Keratinocyte (primary cell): ENCODE results near the gene ZNF594.
"Not testable (repeated sequence)": the region's sequence is repeated elsewhere in the genome, so short reads cannot be mapped to it uniquely, and the experiment has no call there.

ENCODE experiments used
- EZH2 ChIP-seq: IDR thresholded peaks from one replicate; pipeline ENCODE4 v1.6.1; 2012; ENCODE audit warnings: inconsistent platforms, mild to moderate bottlenecking, low read length, moderate library complexity
- TF ChIP-seq, protein P1 (sequence below), 3 experiments: IDR thresholded peaks in 1 of 3; conservative IDR thresholded peaks in 1 of 3; optimal IDR thresholded peaks in 1 of 3; 2 replicates in 2 of 3; 3 replicates in 1 of 3; pipeline versions ENCODE3 to v1.5.1; 2011; ENCODE audit warnings: low read length in 3 of 3, mild to moderate bottlenecking in 3 of 3, moderate library complexity in 2 of 3, control low read depth in 1 of 3, inconsistent platforms in 1 of 3; ENCODE audit not compliant: insufficient read depth in 2 of 3; ENCODE audit errors: extremely low read depth in 1 of 3

DNA sequence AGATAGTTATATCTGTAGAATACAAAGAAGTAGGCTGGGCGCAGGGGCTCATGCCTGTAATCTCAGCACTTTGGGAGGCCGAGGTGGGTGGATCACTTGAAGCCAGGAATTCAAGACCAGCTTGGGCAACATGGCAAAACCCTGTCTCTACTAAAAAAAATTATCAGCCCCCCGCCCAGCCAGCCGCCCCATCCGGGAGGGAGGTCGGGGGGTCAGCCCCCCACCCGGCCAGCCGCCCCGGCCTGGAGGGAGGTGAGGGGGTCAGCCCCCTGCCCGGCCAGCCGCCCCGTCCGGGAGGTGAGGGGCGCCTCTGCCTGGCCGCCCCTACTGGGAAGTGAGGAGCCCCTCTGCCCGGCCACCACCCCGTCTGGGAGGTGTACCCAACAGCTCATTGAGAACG lies 48.8 kb downstream of the ZNF594 start:
- TF ChIP-seq, protein P1, sequence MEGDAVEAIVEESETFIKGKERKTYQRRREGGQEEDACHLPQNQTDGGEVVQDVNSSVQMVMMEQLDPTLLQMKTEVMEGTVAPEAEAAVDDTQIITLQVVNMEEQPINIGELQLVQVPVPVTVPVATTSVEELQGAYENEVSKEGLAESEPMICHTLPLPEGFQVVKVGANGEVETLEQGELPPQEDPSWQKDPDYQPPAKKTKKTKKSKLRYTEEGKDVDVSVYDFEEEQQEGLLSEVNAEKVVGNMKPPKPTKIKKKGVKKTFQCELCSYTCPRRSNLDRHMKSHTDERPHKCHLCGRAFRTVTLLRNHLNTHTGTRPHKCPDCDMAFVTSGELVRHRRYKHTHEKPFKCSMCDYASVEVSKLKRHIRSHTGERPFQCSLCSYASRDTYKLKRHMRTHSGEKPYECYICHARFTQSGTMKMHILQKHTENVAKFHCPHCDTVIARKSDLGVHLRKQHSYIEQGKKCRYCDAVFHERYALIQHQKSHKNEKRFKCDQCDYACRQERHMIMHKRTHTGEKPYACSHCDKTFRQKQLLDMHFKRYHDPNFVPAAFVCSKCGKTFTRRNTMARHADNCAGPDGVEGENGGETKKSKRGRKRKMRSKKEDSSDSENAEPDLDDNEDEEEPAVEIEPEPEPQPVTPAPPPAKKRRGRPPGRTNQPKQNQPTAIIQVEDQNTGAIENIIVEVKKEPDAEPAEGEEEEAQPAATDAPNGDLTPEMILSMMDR (optimal IDR thresholded peaks at IDR 0.05 in 1 of 3, IDR thresholded peaks at IDR 0.05 in 1 of 3, conservative IDR thresholded peaks at IDR 0.05 in 1 of 3; ENCODE audit: extremely low read depth in 1 of 3, insufficient read depth in 2 of 3, low read length in 3 of 3) = not testable (repeated sequence)
- not testable (repeated sequence) for TF ChIP-seq EZH2
